HG02642 (cell line): ENCODE measurements around the gene ZNF217.
"Not testable (repeated sequence)": the region's sequence is repeated elsewhere in the genome, so short reads cannot be mapped to it uniquely, and the experiment has no call there.

Source experiments
- ATAC-seq: cut with Tn5 transposase; IDR thresholded peaks from one replicate; pipeline ENCODE4 v1.9.1; 2021; ENCODE audit warnings: mild to moderate bottlenecking; ENCODE audit not compliant: unreplicated experiment, poor library complexity

Gene ZNF217

DNA sequence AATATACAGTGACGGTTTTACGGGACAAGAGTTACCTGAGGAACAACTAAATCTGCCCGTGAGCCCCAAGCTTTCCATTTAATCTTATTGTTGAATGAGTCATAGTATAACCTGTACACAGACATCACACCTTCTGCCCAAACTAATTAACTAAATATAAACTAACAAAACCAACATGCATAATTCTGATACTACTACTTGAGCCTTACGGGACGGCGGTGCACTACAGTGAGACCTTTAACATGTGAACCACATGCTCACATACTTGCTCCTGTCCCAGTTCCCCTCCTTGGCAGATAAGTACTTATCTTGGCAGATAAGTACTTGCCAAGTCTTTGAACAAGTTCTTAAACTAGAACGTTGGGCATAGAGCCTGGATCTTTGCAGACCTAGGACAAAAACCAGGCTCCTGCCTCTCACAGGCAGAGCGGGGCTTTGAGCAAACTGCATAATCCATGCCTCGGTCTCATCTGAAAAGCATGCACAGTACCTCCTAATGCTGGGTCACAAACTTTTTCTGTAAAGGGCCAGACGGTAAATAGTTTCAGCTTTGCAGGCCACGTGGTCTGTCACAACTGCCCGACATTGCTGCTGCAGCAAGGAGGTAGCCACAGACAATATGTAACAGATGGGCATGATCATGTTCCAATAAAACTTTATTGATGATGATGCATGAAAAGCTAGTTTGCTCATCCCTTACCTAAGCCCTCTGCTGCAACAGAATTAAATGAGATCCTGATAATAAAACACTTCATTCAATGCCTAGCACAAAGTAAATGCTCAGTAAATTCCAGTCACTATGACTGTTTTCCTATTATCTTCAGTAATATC lies 23.0 kb downstream of the ZNF217 start:
- no peak for ATAC-seq

DNA sequence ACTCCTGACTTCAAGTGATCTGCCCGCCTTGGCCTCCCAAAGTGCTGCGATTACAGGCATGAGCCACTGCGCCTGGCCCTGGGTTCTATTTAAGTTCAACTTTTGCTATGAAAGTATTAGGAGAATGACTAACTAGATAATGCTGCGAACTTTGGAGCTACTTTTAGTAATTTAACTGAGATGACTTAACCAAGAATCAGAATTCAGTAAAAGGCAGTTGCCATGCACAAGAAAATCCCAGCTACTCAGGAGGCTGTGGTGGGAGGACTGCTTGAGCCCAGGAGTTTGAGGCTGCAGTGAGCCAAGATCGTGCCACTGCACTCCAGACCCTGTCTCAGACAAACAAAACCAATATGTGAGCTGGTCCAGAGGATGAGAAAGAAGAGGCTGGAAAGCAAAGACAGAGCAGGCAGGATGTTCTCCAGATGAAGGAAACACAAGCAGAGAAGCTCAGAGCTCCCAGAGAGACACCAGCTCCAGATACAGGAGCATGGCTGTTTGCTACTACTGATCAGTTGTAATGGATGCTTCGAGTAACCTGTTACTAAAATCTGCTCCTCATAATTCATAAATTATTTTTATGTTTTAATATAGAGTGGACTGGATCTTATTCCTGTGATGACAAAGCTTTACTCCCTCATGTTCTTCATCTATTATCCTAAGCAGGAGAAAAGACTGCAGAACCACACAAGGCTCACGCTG lies 23.9 kb downstream of the ZNF217 start:
- no peak for ATAC-seq

DNA sequence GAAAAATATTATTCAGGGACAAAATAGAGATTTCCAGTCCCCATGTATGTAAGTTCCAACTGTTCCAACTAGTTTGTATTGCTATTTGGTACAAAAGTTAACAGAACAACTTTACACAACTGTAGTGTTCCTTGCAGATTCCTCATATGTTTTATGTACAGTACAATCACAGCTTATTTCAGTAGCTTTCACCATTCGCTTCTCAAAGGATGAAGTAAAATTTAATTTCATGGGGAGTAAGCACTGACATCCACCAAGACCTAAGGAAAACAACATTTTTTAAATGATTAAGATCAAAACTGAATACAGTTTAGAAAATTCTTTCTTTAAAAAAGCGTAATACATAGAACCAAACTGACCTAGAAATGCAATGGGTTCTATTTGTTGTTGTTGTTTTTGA lies 24.6 kb downstream of the ZNF217 start:
- ATAC-seq, result no peak

- ATAC-seq, result no peak
Measured at GRCh38 chr20:53568351-53568750, 25.3 kb downstream of the ZNF217 start.

DNA sequence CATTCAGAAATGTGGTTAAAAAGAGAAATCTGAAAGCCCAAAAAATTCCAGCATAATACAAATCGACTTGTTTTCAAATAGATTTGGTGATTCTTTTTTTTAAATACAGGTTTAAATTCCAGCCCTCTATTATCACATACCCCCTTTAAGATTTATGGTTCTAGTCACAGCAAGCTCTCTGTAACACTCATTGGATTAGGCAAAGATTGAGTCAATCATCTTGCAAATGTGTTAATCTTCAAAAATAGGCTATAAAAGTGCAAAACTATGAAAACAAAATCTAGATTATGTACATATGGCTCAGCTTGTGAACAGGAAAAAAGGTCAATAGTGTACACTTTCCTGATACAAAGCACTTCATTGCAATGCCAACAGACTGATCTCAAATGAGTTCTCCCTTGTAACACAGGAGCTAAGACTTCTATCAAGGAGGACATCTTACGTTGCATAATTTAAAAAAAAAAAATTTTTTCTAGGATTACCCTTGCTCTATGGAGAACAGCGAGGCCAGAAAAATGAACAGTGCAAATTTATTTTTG lies 26.2 kb downstream of the ZNF217 start:
- ATAC-seq, result no peak

- not testable (repeated sequence) for ATAC-seq
Measured at GRCh38 chr20:53566623-53567022, 27.0 kb downstream of the ZNF217 start.

- ATAC-seq, result no peak
Measured at GRCh38 chr20:53565254-53565653, 28.4 kb downstream of the ZNF217 start.

- ATAC-seq, result not testable (repeated sequence)
Measured at GRCh38 chr20:53562104-53562764, 31.4 kb downstream of the ZNF217 start.

DNA sequence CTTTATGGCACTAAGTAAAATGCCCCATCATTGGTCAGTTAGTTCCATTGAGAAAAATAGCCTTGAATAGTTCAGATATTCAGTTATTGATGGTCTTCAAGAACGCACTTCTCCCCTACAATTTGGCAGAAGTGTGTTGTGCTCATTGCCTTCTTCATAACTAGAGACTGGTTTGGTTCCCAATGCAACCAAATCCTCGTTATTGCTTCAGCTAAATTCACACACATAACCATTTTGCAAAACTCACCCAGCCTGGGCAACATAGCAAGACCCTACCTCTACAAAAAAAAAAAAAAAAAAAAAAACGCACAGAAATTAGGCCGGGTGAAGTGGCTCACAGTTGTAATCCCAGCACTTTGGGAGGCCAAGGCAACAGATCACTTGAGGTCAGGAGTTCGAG lies 32.1 kb downstream of the ZNF217 start:
- ATAC-seq, result no peak

DNA sequence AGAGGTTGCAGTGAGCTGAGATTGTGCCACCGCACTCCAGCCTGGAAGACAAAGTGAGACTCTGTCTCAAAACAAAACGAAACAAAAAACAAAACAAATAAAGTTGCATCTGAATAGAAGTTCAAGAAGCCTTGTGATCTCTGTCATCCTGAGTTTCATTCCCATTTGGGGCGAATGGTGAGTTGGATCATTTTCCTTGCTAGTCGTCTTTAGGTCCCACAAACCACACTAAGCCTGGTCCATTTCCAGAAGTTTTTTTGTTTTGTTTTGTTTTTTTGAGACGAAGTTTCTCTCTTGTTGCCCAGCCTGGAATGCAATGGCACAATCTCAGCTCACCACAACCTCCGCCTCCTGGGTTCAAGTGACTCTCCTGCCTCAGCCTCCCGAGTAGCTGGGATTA lies 33.8 kb downstream of the ZNF217 start:
- no peak for ATAC-seq

DNA sequence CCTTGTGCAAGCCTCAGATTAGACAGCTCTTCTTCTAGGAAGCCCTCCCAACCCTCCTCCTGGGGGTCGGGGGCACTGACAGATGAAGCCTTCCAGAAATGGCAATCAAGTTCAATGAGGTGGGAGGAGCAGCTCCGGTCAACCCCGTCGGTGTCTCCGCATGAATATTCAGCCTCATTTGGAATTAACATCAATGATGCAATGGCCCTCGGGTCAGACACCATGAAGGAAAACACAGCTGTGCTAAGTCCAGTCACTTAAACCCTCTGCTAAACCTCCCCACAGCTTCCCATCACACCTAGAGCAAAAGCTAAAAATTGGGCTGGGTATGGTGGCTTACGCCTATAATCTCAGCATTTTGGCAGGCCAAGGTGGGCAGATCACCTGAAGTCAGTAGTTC lies 36.5 kb downstream of the ZNF217 start:
- ATAC-seq, result no peak

DNA sequence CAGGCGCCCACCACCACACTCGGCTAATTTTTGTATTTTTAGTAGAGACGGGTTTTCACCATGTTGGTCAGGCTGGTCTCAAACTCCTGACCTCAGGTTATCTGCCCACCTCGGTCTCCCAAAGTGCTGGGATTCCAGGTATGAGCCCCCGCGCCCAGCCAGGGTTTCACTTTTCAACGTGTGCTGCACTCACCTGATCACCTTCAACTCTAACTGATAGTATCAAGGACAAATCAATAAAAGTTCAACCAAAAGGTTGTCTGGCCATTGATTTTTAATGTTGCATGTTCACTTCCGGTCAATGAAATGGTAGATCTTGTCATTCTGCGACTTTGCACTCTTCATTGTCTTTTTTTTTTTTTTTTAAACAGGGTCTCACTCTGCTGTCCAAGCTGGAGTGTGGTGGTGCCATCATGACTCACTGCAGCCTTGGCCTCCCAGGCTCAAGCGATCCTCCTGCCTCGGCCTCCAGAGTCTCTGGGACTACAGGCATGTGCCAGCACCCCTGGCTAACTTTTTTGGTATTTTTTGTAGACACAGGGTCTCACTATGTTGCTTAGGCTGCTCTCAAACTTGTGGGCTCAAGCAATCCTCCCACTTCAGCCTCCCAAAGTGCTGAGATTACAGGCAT lies 37.3 kb downstream of the ZNF217 start:
- no peak for ATAC-seq

- no peak for ATAC-seq
Measured at GRCh38 chr20:53555816-53556215, 37.8 kb downstream of the ZNF217 start.

- ATAC-seq, result no peak
Measured at GRCh38 chr20:53555081-53555480, 38.6 kb downstream of the ZNF217 start.

- ATAC-seq, result not testable (repeated sequence)
Measured at GRCh38 chr20:53552572-53552893, 41.1 kb downstream of the ZNF217 start.

GRCh38 chr20:53551719-53552571 lies 41.7 kb downstream of the ZNF217 start:
- not testable (repeated sequence) for ATAC-seq

- no peak for ATAC-seq
Measured at GRCh38 chr20:53550280-53551187, 43.1 kb downstream of the ZNF217 start.

DNA sequence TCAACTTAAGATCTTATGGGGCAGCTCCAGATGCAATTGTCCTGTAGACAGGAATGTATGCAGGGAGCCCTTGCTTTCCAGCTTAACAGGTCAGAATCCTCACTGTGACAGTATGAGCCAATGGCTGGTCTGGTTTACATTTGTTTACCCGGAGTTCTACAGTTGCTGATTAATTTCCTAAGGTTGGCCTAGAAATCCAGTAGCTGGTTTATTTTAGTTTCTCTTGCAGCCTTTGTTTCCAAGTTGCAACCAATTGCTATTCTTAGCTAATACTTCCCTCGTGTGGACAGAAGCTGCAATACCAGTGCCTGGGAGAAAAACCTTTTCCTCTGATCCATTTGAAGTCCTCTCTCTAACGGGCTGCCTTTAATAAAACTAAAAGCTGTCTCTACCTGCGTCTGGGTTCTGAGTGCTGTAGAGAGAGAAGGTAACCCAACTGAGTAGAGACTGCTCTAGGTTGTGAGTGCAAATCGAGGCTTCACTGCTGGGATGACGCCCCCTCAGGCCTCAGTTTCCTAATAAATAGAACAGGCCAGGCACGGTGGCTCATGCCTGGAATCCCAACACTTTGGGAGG lies 45.9 kb downstream of the ZNF217 start:
- no peak for ATAC-seq
